SK-N-SH (cell line): ENCODE data around the gene STS.

Experiments
- CTCF ChIP-seq: fragments of 200-600 bp; sonication (generic); IDR thresholded peaks from 2 replicates; pipeline ENCODE4 v1.6.1; 2017; ENCODE audit warnings: antibody characterized with exemption, mild to moderate bottlenecking, moderate library complexity
- JUND ChIP-seq: IDR thresholded peaks from 2 replicates; pipeline ENCODE4 v1.4.0; 2012
- MAX ChIP-seq: IDR thresholded peaks from 2 replicates; pipeline ENCODE4 v1.4.0; 2012; ENCODE audit warnings: low read depth
- POLR2AphosphoS5 ChIP-seq: IDR thresholded peaks from 2 replicates; pipeline ENCODE4 v1.6.1; 2012; ENCODE audit warnings: low read depth, low read length
- RFX5 ChIP-seq: IDR thresholded peaks from 2 replicates; pipeline ENCODE4 v1.6.1; 2012; ENCODE audit warnings: mild to moderate bottlenecking, improper control_type of control experiment, low read length
- YY1 ChIP-seq: IDR thresholded peaks from 2 replicates; pipeline ENCODE4 v1.4.0; 2012; ENCODE audit warnings: low read depth, mild to moderate bottlenecking

GRCh38 chrX:7139202-7140081, 8.1 kb upstream of the STS start:
- TF ChIP-seq CTCF = no peak
- TF ChIP-seq MAX = no peak
- TF ChIP-seq YY1 = no peak
- no peak; the same call in 1 of the 2 replicates for TF ChIP-seq POLR2AphosphoS5
- TF ChIP-seq JUND = peak; percentile 55
- no peak for TF ChIP-seq RFX5
